Regular cardiac myocyte (primary cell): ENCODE data around the gene OR5M3. TPM values are rescaled to one million over a fixed set of nuclear protein-coding genes. Genes with fewer than 3 reads are reported as not detected.

Experiments
- total RNA-seq: library from RNA; depleted of rRNA; stranded (reverse); fragments of >200 nt; gene quantifications from 2 replicates; pipeline ENCODE4 v1.2.3, GENCODE V29; 2014

The OR5M3 gene
- not detected in 2 replicates for total RNA-seq

DNA sequence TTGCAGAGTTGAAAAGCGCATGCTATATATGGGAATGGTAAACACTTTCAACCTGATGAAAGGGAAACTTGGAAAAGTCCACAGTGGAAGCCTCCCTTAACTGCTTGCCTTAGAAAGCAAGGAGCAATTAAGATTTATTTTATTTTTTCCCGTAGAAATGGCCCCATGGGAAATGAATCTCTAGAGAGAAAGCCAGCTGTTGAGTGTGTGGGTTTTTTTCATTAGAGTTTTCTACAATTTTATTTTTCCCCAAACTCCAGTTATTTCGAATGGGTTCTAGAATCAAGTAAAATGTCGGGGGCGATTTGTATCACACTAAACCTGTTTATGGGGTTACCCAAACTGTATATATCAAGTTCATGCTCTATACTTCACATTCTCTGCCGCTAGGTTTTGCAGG lies at the start of gene OR5M3:
Gene OR5M3, minus strand, starts transcription at position 101 of the 400 bp plus-strand sequence. CDS start 2,855 bp downstream, outside the sequence.

DNA sequence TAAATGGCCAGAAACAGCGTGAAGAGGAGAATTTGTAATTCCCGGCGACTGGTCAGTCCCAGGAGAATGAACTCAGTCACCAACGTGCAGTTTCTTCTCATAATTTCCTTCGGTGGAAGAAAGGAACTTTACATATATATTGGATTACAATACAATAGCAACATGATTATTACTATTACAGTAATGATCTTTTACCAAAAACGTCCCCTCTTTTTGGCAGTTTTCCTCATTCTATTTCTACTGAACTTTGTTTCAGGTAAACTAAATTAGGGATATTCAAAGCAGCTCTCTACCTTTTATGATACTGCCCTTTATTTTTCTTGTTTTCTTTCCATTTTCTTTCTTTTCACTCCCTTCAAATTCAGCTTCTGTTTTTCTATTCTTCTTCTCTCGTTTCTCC lies 18.1 kb upstream of the OR5M3 start, which contains the start of gene OR5M8:
Gene OR5M8, minus strand, starts transcription at position 101 of the 400 bp plus-strand sequence. Its CDS starts 0 bp downstream, at position 101.

Other genes starting within 250 kb of the OR5M3 start
- gene OR5T2, start 239.1 kb downstream of the OR5M3 start, total RNA-seq = not detected in 2 replicates
- gene OR5T3, start 221.1 kb downstream of the OR5M3 start, total RNA-seq = not detected in 2 replicates
- gene OR5T1, start 199.2 kb downstream of the OR5M3 start, total RNA-seq = not detected in 2 replicates
- gene OR8H1, start 181.1 kb downstream of the OR5M3 start, total RNA-seq = not detected in 2 replicates
- not detected in 2 replicates for gene OR8K3, start 158.2 kb downstream of the OR5M3 start, total RNA-seq
- not detected in 2 replicates for gene OR8K1, start 127.3 kb downstream of the OR5M3 start, total RNA-seq
- gene OR8J1, start 119.1 kb downstream of the OR5M3 start, total RNA-seq = not detected in 2 replicates
- gene OR8U1, start 97.7 kb downstream of the OR5M3 start, total RNA-seq = not detected in 2 replicates
- gene OR5AL1, start 60.7 kb downstream of the OR5M3 start, total RNA-seq = not detected in 2 replicates
- not detected in 2 replicates for gene OR5M8, start 18.0 kb upstream of the OR5M3 start, total RNA-seq
- gene OR5M11, start 69.9 kb upstream of the OR5M3 start, total RNA-seq = not detected in 2 replicates
- gene OR5M10, start 104.4 kb upstream of the OR5M3 start, total RNA-seq = not detected in 2 replicates
- gene OR5M1, start 141.5 kb upstream of the OR5M3 start, total RNA-seq = not detected in 2 replicates
- gene OR5AP2, start 169.1 kb upstream of the OR5M3 start, total RNA-seq = not detected in 2 replicates
- gene OR5AR1, start 190.3 kb upstream of the OR5M3 start, total RNA-seq = not detected in 2 replicates
- gene OR9G1, start 225.7 kb upstream of the OR5M3 start, total RNA-seq = not detected in 2 replicates